CD14-positive monocyte (primary cell): ENCODE data around the gene CSNK1G2. TPM values are rescaled to one million over a fixed set of nuclear protein-coding genes. Genes with fewer than 3 reads are reported as not detected.

ENCODE experiments used
- DNase-seq, 3 donors: peaks; one replicate each; pipeline ENCODE4 v3.0.0-alpha.2; 2011 to 2022
- H2AFZ ChIP-seq: 2 replicates; pipeline ENCODE4 v1.6.0; 2012; ENCODE audit warnings: mild to moderate bottlenecking, low read depth, low read length, inconsistent platforms; ENCODE audit not compliant: insufficient read depth, poor library complexity, severe bottlenecking
- H3K27ac ChIP-seq, 2 donors: 1 replicate in 1 of 2; 2 replicates in 1 of 2; pipeline ENCODE4 v1.5.1; 2012 to 2013; ENCODE audit warnings: low read length in 2 of 2, control low read depth in 1 of 2, inconsistent platforms in 1 of 2, low read depth in 1 of 2, mild to moderate bottlenecking in 1 of 2
- H3K27me3 ChIP-seq, 2 donors: one replicate each; pipeline versions ENCODE4 v1.6.0 to v1.6.1; 2011 to 2013; ENCODE audit warnings: low read length in 2 of 2; ENCODE audit not compliant: control insufficient read depth in 2 of 2, insufficient read depth in 2 of 2
- H3K36me3 ChIP-seq, 2 donors: replicated peaks in 1 of 2; 1 replicate in 1 of 2; 2 replicates in 1 of 2; pipeline versions ENCODE4 v1.5.1 to v1.6.1; 2012 to 2013; ENCODE audit warnings: low read length in 2 of 2, control low read depth in 1 of 2, inconsistent platforms in 1 of 2, mild to moderate bottlenecking in 1 of 2; ENCODE audit not compliant: insufficient read depth in 2 of 2, control insufficient read depth in 1 of 2
- H3K4me1 ChIP-seq, 2 donors: 1 replicate in 1 of 2; 2 replicates in 1 of 2; pipeline versions ENCODE4 v1.5.1 to v1.6.1; 2012 to 2013; ENCODE audit warnings: low read length in 2 of 2, control low read depth in 1 of 2, inconsistent platforms in 1 of 2, mild to moderate bottlenecking in 1 of 2, moderate library complexity in 1 of 2; ENCODE audit not compliant: insufficient read depth in 2 of 2, control insufficient read depth in 1 of 2
- H3K4me2 ChIP-seq: replicated peaks from 2 replicates; pipeline ENCODE3; 2012; ENCODE audit warnings: low read length, moderate library complexity, mild to moderate bottlenecking; ENCODE audit not compliant: poor library complexity, severe bottlenecking; ENCODE audit errors: extremely low read depth
- H3K4me3 ChIP-seq, 3 experiments: fragments of 200-600 bp in 1 of 3; sonication (generic) in 1 of 3; replicated peaks in 1 of 3; 1 replicate in 2 of 3; 2 replicates in 1 of 3; pipeline ENCODE4 v1.5.1; 2011 to 2013; ENCODE audit warnings: low read length in 3 of 3, mild to moderate bottlenecking in 3 of 3, control low read depth in 2 of 3, low read depth in 2 of 3, inconsistent platforms in 1 of 3, moderate library complexity in 1 of 3
- H3K79me2 ChIP-seq: 2 replicates; pipeline ENCODE4 v1.6.0; 2012; ENCODE audit warnings: mild to moderate bottlenecking, control low read depth, inconsistent platforms, low read length, moderate library complexity; ENCODE audit not compliant: insufficient read depth
- H3K9ac ChIP-seq: 2 replicates; pipeline ENCODE4 v1.6.0; 2017; ENCODE audit warnings: low read length, mild to moderate bottlenecking; ENCODE audit not compliant: insufficient read depth, poor library complexity, severe bottlenecking
- H3K9me3 ChIP-seq, 2 donors: replicated peaks in 1 of 2; 1 replicate in 1 of 2; 2 replicates in 1 of 2; pipeline versions ENCODE4 v1.5.1 to v1.6.1; 2012 to 2013; ENCODE audit warnings: low read length in 2 of 2, control low read depth in 1 of 2; ENCODE audit not compliant: control insufficient read depth in 1 of 2, insufficient read depth in 1 of 2
- H4K20me1 ChIP-seq: 2 replicates; pipeline ENCODE4 v1.6.0; 2012; ENCODE audit warnings: mild to moderate bottlenecking, low read length, control low read depth, moderate library complexity; ENCODE audit not compliant: insufficient read depth
- H3K27ac Mint-ChIP-seq, 7 donors: one replicate each; pipeline ENCODE4 v1.8.0; 2020; ENCODE audit warnings: mild to moderate bottlenecking in 7 of 7, mixed read lengths in 7 of 7, moderate library complexity in 6 of 7, inconsistent platforms in 2 of 7
- H3K27me3 Mint-ChIP-seq, 3 donors: one replicate each; pipeline ENCODE4 v1.8.0; 2021 to 2022; ENCODE audit warnings: low read depth in 3 of 3, mild to moderate bottlenecking in 3 of 3, mixed read lengths in 3 of 3, moderate library complexity in 3 of 3, inconsistent platforms in 1 of 3
- H3K36me3 Mint-ChIP-seq, 2 donors: one replicate each; pipeline ENCODE4 v1.8.0; 2020; ENCODE audit warnings: mixed read lengths in 2 of 2, inconsistent platforms in 1 of 2, mild to moderate bottlenecking in 1 of 2
- H3K4me1 Mint-ChIP-seq: one replicate; pipeline ENCODE4 v1.8.0; 2020; ENCODE audit warnings: mild to moderate bottlenecking, mixed read lengths
- H3K4me3 Mint-ChIP-seq, 2 donors: one replicate each; pipeline ENCODE4 v1.8.0; 2020; ENCODE audit warnings: mild to moderate bottlenecking in 2 of 2, mixed read lengths in 2 of 2, moderate library complexity in 1 of 2
- H3K9me3 Mint-ChIP-seq, 7 donors: one replicate each; pipeline ENCODE4 v1.8.0; 2020 to 2022; ENCODE audit warnings: mixed read lengths in 7 of 7, mild to moderate bottlenecking in 6 of 7, moderate library complexity in 6 of 7, inconsistent platforms in 2 of 7
- WGBS: methylation state at CpG from one replicate; pipeline ENCODE4 v1.1.5; 2013; ENCODE audit warnings: missing lambda C conversion rate; ENCODE audit not compliant: insufficient coverage; 5-methylcytosine and 5-hydroxymethylcytosine counted together
- intact Hi-C, 2 donors: fragments of 100-400 bp; cut with micrococcal nuclease; formaldehyde crosslinking; loops; one replicate each; pipeline versions ENCODE4 v1.15.0 to v1.15.1; 2023
- polyA plus RNA-seq, 3 donors: library from polyadenylated mRNA; depleted of rRNA in 1 of 3; unstranded in 2 of 3; stranded (reverse) in 1 of 3; fragments of 300-500 nt in 2 of 3; fragments of >200 nt in 1 of 3; fragmentation: Illumina TruSeq in 2 of 3; gene quantifications; 1 replicate in 2 of 3; 2 replicates in 1 of 3; pipeline ENCODE4 v1.2.3, GENCODE V29; 2012 to 2021
- TF ChIP-seq, protein P1 (sequence below): fragments of 200-600 bp; IDR thresholded peaks from one replicate; pipeline ENCODE4 v1.8.0; 2022; ENCODE audit warnings: antibody characterized with exemption, mild to moderate bottlenecking

Gene CSNK1G2
- polyA plus RNA-seq, 3 donors, result 10.8 to 215 (median 20.3) TPM

DNA sequence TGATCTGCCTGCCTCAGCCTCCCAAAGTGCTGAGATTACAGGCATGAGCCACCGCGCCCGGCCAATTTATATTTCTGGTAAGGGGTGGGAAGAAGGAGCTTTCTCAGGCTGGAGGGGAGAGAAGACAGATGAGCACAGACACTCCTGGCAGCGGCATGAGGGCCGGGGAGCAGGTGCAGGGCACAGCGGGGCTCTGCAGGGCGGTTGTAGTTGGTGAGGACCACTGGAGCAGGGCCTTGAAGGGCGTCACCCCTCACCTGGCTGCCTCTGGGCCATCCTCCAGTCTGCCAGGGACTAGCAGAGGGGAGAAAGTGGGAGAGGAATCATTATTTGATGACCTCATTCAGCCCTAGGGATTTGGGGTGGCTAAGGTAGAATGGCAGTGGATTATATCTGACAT lies 8.6 kb upstream of the CSNK1G2 start:
- TF ChIP-seq, protein P1, sequence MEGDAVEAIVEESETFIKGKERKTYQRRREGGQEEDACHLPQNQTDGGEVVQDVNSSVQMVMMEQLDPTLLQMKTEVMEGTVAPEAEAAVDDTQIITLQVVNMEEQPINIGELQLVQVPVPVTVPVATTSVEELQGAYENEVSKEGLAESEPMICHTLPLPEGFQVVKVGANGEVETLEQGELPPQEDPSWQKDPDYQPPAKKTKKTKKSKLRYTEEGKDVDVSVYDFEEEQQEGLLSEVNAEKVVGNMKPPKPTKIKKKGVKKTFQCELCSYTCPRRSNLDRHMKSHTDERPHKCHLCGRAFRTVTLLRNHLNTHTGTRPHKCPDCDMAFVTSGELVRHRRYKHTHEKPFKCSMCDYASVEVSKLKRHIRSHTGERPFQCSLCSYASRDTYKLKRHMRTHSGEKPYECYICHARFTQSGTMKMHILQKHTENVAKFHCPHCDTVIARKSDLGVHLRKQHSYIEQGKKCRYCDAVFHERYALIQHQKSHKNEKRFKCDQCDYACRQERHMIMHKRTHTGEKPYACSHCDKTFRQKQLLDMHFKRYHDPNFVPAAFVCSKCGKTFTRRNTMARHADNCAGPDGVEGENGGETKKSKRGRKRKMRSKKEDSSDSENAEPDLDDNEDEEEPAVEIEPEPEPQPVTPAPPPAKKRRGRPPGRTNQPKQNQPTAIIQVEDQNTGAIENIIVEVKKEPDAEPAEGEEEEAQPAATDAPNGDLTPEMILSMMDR, result no peak
- Histone ChIP-seq H3K4me3 (no peak overlapping the region), H3K4me1 (peaks cover 14 to 30% of the 10 kb centered on the region in 2 donors), H3K4me2 (no peak overlapping the region), H3K79me2 (no peaks in the 10 kb centered on the region), H3K9me3 (peaks cover 0 to 24% of the 10 kb centered on the region in 2 donors), H3K27ac (no peak overlapping the region), H3K27me3 (peaks cover 0 to 4% of the 10 kb centered on the region in 2 donors), H3K36me3 (no peaks in the 10 kb centered on the region), H3K9ac (no peak overlapping the region), H4K20me1 (no peaks in the 10 kb centered on the region), H2AFZ (no peak overlapping the region)
- intact Hi-C loops, result no loop called here
- no peak for DNase-seq
- Mint-ChIP-seq H3K4me1 (peaks cover 38% of the 10 kb centered on the region), H3K27ac (peak overlapping the region in 1 of 7 donors; percentile 50), H3K4me3 (no peak overlapping the region), H3K9me3 (peaks cover 9 to 19% (median 16%) of the 10 kb centered on the region in 7 donors), H3K27me3 (peaks cover 10 to 20% (median 14%) of the 10 kb centered on the region in 3 donors), H3K36me3 (no peaks in the 10 kb centered on the region)
- WGBS, result 86% methylated on average over 8 of the region's 8 CpGs

DNA sequence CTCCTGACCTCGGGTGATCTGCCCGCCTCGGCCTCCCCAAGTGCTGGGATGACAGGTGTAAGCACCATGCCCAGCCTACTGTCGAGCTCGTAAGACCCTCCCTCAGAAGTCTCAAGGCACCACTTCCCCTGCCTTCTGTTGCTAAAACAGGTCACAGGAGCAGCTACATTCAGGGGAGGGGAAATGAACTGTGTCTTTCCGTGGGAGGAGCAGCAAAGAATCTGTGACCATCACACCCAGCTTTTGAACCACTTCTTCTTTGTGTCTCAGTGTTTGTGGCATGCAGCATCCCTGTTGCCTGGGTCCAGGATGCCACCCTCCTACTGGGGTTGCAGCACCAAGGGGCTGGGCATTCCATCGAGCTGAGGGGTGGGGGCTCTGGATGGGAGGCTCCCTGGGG lies 7.7 kb upstream of the CSNK1G2 start:
- Mint-ChIP-seq H3K36me3 (no peaks in the 10 kb centered on the region), H3K4me1 (peaks cover 33% of the 10 kb centered on the region), H3K4me3 (peak overlapping the region in 1 of 2 donors; percentile 11), H3K27me3 (peaks cover 10 to 20% (median 14%) of the 10 kb centered on the region in 3 donors), H3K9me3 (peaks cover 9 to 19% (median 16%) of the 10 kb centered on the region in 7 donors), H3K27ac (peak overlapping the region in 6 of 7 donors; percentile 2 to 60 (median 42))
- TF ChIP-seq, protein P1, result no peak
- H4K20me1 ChIP-seq, result no peaks in the 10 kb centered on the region
- H3K4me3 ChIP-seq, result no peak overlapping the region
- no peak overlapping the region for H3K4me2 ChIP-seq
- H3K27ac ChIP-seq, result no peak overlapping the region
- no peaks in the 10 kb centered on the region for H3K36me3 ChIP-seq
- H3K27me3 ChIP-seq, result peaks cover 0 to 4% of the 10 kb centered on the region in 2 donors
- DNase-seq, result no peak
- peaks cover 14 to 30% of the 10 kb centered on the region in 2 donors for H3K4me1 ChIP-seq
- no peak overlapping the region for H2AFZ ChIP-seq
- H3K79me2 ChIP-seq, result no peaks in the 10 kb centered on the region
- intact Hi-C loops, result no loop called here
- WGBS, result 60% methylated on average over 1 of the region's 7 CpGs
- no peak overlapping the region for H3K9ac ChIP-seq
- peaks cover 0 to 24% of the 10 kb centered on the region in 2 donors for H3K9me3 ChIP-seq
